Activated CD4-positive, alpha-beta T cell treated with anti-CD3 and anti-CD28 coated beads, Interleukin-10, Interleukin-2, amounts not matched to agents 100 ng/mL and 50 ng/mL, durations not matched to agents 16 hours and 8 hours (primary cell): ENCODE results near the gene HACL1.

Source experiments
- DNase-seq: peaks from one replicate; pipeline ENCODE4 v3.0.0-alpha.2; 2020

HACL1 gene

GRCh38 chr3:15522016-15522415, 79.4 kb downstream of the HACL1 start:
- no peak for DNase-seq

GRCh38 chr3:15521573-15521965, 79.8 kb downstream of the HACL1 start, which contains the start of gene COLQ:
Gene COLQ, minus strand, starts transcription at chr3:15521706. Its CDS starts 81 bp downstream, at chr3:15521625.
- no peak for DNase-seq

- no peak for DNase-seq
These were observed 80.4 kb downstream of the HACL1 start for GRCh38 chr3:15520804-15521572.

- DNase-seq, result no peak
These were observed 81.2 kb downstream of the HACL1 start for GRCh38 chr3:15520185-15520584.

GRCh38 chr3:15519096-15519495, 82.3 kb downstream of the HACL1 start:
- no peak for DNase-seq

GRCh38 chr3:15514663-15515340, 86.6 kb downstream of the HACL1 start:
- DNase-seq, result no peak

- DNase-seq, result no peak
These were observed 87.3 kb downstream of the HACL1 start for GRCh38 chr3:15513810-15514662.

- no peak for DNase-seq
These were observed 88.3 kb downstream of the HACL1 start for GRCh38 chr3:15513116-15513515.

- DNase-seq, result no peak
These were observed 89.2 kb downstream of the HACL1 start for GRCh38 chr3:15512166-15512565.

- no peak for DNase-seq
These were observed 90.2 kb downstream of the HACL1 start for GRCh38 chr3:15511156-15511555.
